HG03175 (cell line): ENCODE results near the gene ST7.

Source experiments
- ATAC-seq: cut with Tn5 transposase; IDR thresholded peaks from one replicate; pipeline ENCODE4 v1.9.1; 2021; ENCODE audit warnings: mild to moderate bottlenecking, moderate library complexity; ENCODE audit not compliant: unreplicated experiment

ST7 gene

DNA sequence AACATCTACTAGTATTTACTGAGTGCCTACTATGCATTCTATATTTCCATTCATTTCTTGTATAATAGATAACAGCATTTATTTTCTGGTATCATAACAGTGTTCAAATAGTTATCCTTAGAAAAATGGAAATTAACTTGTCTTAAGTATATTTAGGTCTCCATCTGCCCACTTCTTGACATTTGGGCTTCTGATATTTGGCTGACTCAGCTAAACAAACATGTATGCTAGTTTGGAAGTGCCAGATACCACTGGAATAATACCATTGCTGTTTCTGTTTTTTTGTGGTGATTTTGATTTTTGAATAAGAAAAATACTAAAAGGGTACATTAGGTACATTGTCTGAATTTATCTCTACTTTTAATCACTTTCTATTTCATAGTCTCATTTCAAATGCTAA lies 169.2 kb downstream of the ST7 start:
- ATAC-seq: no peak

DNA sequence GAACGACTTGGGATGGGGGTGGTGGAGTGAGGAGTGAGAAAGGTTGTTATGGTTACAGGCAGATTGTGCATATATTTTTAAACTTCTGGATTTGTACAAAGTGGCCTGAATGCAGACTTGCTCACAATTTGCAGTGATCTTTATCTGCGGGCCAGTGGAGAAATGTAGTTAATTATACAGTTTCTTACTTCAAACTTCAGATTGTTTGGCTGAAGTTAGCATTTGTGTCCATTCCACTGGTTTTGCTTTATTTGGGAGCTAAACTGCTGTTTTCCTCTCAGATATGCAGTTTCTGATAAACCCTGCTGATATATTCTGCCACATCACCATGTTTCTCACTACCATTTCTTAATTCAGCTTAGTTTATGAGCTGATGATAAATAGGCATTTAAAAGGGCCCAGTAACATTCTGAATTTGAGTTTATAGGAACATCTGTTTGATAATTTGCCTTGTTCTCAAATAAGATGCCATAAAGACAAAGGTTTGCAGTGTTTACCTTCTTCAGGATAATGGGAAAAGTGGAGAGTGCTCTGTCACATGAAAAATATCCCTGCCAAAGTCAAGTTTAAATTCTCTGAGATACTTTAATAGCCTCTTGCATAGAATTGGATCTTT lies 170.1 kb downstream of the ST7 start:
- ATAC-seq: no peak

DNA sequence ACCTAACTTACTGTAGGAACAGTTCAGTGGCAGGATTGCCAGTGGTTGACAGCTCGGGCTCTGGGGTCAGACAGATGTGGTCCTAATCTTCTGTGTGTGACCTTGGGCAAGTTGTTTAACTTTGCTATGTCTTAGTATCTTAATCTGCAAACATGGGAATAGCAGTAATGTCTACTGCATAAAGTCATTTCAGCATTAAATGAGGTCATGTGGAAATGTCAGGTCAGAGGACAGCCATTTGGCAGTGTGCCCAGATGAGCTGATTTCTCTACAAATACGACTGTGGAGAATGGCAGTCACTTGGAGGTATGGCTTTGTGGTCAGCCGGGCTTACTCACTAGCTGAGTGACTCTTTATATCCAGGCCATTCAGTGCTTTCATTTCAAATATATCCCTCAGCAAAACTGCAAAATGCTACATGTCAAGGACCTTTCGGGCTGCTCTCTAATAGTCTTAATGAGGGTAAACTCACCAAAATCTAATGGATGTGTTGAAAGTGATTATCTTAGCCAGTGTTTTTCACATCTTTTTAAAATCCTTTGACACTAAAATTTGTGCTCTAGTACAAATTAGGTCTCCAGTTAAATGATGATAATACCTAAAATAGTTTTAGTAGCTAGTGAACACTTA lies 171.4 kb downstream of the ST7 start:
- peak; percentile 96 for ATAC-seq

DNA sequence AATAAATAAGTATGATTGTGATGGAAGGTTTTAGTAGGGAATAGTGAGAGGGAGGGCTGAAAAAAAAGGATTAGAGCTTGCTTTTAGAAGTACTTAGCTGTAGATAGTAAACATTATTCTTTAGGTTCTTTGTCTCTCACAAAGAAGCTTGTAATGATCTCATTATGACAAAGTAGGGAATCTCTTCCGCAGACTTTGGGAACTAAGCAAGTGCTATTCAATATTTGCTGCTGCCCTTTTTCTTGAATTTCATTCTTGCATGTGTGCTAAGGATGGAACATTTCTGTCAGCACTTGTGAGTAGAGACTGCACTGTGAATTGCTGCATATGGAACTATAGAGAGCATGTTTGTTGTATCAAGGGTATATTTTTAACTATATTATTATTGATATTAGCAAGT lies 173.4 kb downstream of the ST7 start:
- no peak for ATAC-seq

DNA sequence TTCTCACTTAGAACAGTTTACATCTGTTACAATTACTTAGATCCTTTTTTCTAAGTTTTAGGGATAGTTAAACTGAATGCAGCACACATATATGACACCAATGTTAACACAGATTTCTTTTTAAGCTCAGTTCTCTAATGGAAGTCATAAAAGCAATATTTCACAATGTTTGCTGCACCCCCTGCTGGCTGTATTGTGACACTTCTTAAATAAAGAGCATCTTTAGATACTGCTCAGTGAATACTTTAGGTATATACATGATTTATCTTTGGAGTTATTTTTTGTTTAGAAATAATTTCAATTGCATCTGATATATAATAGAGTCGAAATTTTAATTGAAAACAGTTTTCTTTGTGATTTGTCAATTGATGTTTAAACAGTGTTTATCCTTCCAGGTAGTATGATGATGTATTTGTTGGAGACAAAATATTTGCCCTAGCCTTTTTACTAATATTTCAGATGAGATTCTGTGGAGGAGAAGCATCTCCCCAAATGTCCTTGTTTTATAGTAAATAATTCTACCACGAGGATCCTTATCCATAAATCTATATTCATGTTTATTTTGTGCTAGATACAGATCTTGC lies 174.4 kb downstream of the ST7 start:
- peak; percentile 62 for ATAC-seq

DNA sequence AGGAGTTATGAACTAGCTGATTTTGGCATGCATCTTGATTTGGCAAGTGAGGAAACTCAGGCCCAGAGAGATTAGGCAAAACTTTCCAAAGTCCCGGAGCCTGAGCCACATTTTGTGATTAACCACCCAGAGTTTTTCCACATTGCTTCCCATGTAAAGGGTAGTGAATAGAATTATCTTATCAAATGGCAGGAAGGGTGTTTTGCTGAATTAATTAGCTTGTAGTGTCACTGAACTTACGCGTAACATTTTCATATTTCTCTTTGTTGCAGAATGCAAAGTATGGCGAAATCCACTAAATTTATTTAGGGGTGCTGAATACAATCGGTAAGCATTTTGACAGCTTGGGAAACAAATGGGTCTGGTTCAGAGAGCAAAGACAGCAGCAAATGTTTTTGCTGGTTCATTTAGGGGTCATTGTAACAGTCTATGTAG lies 176.2 kb downstream of the ST7 start:
- no peak for ATAC-seq

DNA sequence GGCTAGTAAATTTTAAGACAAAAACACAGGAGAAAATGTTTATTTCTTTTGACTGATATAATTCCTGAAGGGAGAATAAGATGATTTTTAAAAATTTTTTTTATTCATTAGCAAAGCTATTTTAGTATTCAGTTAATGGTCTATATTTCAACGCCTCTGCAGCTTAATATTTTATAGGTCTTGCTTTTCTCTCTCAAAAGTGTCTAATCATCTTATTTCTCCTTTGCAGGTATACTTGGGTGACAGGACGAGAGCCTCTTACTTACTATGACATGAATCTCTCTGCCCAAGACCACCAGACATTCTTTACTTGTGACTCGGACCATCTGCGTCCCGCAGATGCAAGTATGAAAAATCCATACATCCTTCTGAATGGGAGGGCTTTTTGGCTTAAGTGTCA lies 177.0 kb downstream of the ST7 start:
- no peak for ATAC-seq

DNA sequence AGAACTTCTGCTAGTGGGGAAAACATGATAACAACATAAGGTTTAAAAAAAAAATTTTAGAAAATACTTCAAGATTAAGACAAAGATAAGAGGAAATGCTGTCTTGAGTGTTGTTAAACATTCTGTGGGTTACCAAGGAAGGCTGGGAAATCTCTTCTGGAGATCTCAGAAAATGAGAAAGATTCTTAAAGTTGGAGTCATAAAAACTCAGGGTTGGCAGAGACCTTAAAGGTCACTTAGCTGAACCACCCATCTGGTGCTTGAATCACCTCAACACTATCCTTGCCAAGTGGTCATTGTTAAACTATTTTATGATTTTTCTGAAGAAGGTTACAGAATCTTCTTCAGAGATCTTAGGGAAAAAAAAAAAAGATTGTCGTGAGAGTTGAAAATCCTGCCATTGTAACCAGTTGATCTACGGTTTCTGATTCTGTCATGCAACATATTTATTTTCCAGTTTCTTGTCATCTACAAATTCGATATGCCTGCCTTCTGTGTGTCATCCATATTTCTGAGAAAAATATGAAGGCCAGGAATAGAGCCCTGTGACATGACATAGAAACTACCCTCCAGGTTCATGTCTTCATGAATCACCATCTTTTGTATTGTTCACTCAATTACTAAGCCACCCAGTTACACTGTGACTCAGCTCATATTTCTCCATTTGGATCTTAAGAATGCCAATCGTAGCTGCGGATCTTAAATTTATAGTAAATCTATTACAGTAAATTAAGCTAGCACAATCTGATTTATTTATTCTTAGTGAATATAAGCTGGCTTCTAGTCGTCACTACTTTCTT lies 179.2 kb downstream of the ST7 start:
- no peak for ATAC-seq

DNA sequence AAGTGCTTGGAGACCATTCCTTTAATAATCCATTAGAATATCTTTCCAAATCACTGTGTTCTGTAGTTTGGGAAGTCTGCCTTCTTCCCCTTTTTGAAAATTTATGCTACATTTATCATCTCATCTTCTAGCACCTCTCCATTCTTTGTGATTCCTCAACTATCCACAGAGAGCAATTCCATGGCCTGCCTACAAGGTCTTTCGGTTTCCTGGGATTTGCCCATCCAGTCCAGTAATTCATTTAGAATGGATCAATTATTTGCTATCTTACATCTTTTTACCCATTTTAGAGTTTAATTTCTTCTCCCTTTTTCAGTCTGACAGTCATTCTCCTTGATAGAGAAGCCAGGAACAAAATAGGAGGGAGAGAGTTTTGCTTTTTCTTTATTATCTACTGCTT lies 179.8 kb downstream of the ST7 start:
- ATAC-seq: no peak

DNA sequence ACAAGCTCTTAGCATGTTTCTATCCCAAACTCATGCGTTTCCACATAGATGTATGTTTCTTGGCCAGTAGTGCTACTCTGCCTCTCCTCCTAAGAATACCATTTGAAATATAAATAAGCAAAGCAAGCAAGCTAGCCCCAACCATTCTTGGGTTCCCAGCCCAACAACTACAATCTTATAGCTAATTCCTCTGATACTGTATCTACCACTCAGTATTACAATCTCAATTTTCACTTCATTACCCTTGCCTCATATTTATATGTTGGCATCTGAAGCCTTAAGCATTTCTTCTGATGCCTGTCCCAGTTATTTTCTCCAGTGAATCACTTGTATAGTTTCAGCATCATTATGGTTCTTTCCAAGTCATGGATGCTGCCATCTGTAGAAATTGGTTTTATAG lies 181.1 kb downstream of the ST7 start:
- no peak for ATAC-seq

DNA sequence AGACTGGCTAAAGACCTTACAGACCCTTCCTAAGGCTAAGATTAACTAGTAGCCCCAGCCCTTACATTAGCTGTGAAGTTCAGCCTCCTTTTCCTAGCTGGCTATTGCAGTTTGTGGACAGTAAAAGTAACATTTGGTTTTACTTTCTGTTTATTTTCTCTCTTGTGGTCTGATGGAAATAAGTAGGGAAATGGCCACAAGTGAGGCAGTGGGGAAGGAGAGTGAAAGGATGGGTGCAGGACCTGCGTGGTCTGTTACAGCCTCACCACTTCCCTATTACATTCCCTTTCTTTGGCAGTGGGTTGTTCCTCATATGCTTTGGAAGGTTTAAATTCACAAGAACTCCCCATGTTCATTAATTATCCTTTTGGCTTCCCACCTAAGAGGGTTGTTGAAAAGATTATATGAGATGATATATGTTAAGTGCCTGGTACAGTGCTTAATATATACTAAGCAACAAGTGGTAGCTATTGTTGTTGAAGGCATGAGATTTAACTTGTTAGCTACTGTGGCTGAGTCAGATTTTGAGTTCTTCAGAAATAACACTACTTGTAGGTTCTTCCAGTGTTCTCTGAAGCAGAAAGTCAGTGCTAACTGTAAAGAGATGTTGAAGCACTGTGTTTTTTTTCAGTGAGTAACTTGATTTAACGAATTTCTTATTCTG lies 181.7 kb downstream of the ST7 start:
- peak; percentile 48 for ATAC-seq

DNA sequence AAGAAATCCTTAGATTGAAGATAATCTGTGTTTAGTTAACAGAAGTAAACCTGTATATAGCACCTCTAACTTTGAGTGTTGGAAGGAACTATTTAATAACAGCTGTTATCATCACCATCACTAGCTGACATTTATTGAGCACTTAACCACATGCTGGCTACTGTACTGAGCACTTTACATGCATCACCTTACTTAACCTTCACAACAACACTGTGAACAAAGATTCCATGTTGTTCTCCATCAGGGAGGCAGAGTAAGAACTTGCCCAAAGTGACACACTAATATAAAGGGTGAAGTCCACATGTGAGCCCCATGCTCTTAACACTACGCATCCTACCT lies 182.2 kb downstream of the ST7 start:
- no peak for ATAC-seq

DNA sequence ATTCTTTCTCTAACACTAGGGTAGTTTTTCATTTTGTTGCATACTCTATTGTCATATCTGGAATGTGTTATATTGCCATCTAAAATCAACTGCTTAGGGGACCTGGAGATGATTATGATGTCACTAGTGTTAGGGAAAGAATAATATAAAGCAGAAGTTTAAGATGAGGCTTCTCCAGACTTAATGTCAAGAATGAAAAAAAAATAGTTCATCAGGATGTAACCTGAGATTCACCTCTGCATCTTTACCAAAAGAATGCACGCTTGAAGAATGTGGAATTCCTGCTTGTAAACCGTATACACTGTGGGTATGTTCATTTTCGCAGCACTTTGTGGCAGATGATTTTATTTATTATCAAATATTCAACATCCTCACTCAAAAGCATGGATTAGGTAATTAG lies 184.6 kb downstream of the ST7 start:
- ATAC-seq: no peak

DNA sequence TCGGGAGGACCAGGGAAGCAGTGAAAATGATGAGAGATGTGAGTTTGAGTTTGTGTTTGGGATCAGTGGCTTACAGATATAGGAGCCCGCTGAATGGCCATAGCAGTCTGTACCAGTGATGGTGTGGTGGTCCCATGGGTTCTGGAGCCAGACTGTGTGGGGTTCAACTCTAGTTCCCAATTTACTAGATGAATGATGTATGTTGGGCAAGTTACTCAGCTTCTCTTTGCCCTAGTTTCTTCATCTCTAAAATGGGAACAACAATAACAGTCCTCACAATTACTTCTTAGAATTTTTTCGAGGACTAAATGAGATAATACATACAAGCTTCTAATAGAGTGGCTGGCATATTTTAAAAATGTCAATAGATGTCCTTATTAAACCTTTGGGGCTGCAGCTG lies 185.2 kb downstream of the ST7 start:
- no peak for ATAC-seq

DNA sequence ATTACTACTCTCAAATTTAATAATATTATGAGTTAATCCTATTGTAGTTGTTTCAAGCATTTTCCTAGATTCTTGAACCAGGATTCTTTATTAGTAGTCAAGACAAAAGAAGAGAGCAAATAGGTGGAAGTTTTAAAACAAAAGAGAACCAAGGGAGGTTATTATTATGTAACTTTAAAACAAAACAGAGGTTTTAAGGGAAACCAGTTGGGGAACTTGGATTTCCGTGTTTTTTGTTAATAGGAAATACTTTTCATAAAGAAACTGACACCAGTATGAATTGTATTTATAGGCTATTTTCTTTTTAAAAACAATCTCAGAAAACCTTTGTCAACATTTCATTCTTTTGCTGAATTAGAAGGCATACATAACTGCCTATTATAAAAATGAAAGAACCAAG lies 185.7 kb downstream of the ST7 start:
- ATAC-seq: no peak

DNA sequence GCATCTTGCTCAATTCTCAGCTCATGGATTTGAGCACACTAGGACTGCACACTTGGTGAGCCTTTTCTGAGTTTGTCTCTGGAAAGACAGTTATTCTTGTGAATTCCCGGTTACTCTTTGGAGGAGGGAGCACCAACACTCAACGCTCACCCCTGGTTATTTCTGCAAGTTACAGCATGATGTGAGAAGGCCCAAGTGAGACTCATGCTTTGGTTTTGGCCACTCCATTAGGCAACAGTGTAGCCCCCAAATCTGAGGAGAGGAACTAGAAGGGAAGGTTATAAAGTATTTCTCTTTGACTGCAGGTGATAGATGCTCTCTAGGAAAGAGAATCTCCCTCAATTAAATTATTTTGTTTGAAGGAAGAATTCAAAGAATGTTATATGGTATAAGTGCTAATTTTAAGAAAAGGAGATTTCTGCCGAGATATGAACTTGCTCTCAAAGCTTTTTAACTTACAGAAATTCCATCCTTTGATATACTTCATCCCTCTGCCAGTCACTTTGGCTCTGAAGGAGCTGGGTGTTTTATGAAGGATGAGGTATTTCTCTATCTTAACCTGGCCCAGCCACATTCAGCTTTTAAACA lies 186.2 kb downstream of the ST7 start:
- no peak for ATAC-seq

DNA sequence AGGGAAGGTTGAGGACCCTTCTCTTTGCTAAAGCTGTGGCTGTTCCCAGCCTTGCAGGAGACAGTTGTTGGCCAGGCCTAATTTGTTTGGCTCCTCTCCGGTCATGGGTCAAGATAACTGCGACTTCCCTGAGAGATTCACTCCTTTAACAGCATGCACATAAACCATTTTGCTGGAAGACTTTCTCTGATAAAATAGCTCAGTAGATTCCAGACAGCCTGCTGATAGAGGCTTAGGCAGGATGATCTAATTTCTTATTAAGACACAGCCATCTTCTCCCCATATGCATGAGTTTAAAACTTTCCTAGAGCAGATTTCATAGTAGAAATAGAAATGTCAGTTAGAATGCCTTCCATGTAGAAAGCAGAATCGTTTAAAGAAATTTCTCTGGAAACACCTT lies 187.6 kb downstream of the ST7 start:
- no peak for ATAC-seq

DNA sequence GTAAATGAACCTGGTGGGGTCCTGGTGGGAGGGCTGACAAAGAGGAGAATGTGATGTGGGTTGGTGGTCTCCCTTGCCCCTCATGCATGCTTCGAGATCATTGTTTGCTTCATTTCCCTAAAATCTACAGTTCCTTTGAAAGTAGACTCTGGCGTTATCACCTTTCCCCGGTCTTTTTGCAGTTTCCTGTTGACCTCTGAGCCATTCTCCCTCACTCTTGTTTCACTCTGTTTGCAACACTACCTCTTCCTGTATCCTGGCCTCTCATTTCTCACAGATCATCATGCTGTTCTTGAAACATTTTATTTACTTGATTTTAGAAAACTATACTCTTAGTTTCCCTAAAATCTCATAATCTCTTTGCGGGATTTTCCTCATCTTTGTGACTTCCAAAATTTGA lies 189.8 kb downstream of the ST7 start:
- no peak for ATAC-seq

DNA sequence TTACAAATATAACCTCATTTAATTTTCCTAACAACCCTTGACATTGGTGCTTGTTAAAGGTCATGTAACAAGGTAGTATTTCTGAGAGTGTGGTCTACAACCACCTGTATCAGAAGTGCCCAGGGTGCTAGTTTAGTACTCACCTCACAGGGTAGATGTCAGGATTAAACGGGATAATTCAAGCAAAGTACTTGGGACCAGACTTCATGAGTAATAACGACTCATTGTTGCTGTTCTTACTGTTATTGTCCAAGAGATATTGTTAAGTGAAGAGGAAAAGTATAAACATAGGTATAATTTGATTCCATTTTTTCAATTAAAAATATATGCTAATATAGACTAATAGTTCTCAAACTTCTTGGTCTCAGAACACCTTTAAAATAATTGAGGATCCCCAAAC lies 190.3 kb downstream of the ST7 start:
- no peak for ATAC-seq

DNA sequence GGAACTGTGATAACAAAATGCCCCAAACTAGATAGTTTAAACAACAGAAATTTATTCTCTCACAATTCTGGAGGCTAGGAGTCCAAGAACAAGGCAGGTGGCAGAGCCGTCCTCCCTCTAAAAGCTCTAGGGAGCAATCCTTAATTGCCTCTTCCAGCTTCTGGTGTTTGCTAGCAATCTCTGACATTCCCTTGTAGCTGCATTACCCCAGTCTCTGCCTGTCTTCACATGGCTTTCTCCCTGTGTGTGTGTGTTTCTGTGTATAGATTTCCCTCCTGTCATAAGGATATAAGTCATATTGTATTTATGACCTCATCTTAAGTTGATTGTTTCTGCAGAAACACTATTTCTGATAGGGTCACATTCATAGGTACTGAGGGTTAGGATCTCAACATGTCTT lies 192.0 kb downstream of the ST7 start:
- no peak for ATAC-seq

DNA sequence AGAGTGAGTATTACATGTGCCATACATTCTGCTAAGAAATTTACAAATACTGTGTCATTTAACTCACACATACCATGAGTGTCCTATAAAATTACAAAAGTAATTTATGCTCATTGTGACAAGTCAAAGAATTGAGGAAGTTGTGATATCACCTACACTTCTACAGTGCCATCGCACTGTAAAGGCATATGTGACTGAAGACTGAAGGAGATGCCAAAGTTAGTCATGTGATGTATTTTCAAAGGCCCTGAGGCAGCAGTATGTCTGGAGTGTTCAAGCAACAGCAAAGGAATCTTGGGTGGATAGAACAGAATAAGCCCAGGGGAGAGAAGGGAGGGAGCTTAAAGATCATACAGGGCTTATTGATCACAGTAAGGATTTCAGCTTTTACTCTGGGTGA lies 192.8 kb downstream of the ST7 start:
- ATAC-seq: no peak
